Stomach (tissue), 9 donors: ENCODE results near the gene RNF225. TPM values are rescaled to one million over a fixed set of nuclear protein-coding genes. Genes with fewer than 3 reads are reported as not detected.

Source experiments
- DNase-seq, 2 donors: peaks; one replicate each; pipeline versions ENCODE4 v3.0.0 to v3.0.0-alpha.2; 2013 to 2019
- H3K27ac ChIP-seq, 5 donors: fragments of 200-600 bp in 4 of 5; sonication (generic) in 4 of 5; one replicate each; pipeline ENCODE4 v1.5.1; 2013 to 2019; ENCODE audit warnings: mild to moderate bottlenecking in 1 of 5, moderate library complexity in 1 of 5
- H3K27me3 ChIP-seq, 3 donors: fragments of 200-600 bp; sonication (generic); one replicate each; pipeline ENCODE4 v1.5.1; 2017 to 2019; ENCODE audit warnings: mixed run types in 1 of 3
- H3K36me3 ChIP-seq, 4 donors: fragments of 200-600 bp; sonication (generic); 1 replicate in 3 of 4; 2 replicates in 1 of 4; pipeline ENCODE4 v1.5.1; 2016 to 2019
- H3K4me1 ChIP-seq, 4 donors: fragments of 200-600 bp; sonication (generic); one replicate each; pipeline ENCODE4 v1.5.1; 2016 to 2019
- H3K4me3 ChIP-seq, 4 donors: fragments of 200-600 bp; sonication (generic) in 3 of 4; one replicate each; pipeline ENCODE4 v1.5.1; 2016 to 2019; ENCODE audit warnings: mild to moderate bottlenecking in 1 of 4
- H3K9me3 ChIP-seq, 4 donors: fragments of 200-600 bp; sonication (generic); one replicate each; pipeline ENCODE4 v1.5.1; 2016 to 2019
- CTCF ChIP-seq, 7 experiments: fragments of 450-650 bp in 4 of 7; fragments of 200-600 bp in 3 of 7; sonication (generic) in 3 of 7; IDR thresholded peaks; one replicate each; pipeline ENCODE4 v1.5.1; 2016 to 2019; ENCODE audit warnings: antibody characterized with exemption in 7 of 7, control low read depth in 2 of 7, mild to moderate bottlenecking in 1 of 7
- EP300 ChIP-seq: sonication (generic); formaldehyde crosslinking; IDR thresholded peaks from one replicate; pipeline ENCODE4 v1.6.1; 2017; ENCODE audit warnings: antibody characterized with exemption
- POLR2A ChIP-seq, 4 donors: fragments of 450-650 bp; IDR thresholded peaks; one replicate each; pipeline ENCODE4 v1.6.1; 2016; ENCODE audit warnings: antibody characterized with exemption in 4 of 4, control low read depth in 2 of 4, mild to moderate bottlenecking in 1 of 4, moderate library complexity in 1 of 4
- POLR2AphosphoS5 ChIP-seq, 3 donors: sonication (generic); formaldehyde crosslinking; IDR thresholded peaks; one replicate each; pipeline ENCODE4 v1.6.1; 2016; ENCODE audit warnings: antibody characterized with exemption in 3 of 3
- WGBS, 5 donors: extraction: QIAGEN DNeasy Blood & Tissue Kit in 3 of 5; methylation state at CpG; one replicate each; pipeline versions ENCODE4 v1.1.5 to v1.1.7; 2013 to 2018; 5-methylcytosine and 5-hydroxymethylcytosine counted together
- intact Hi-C: fragments of 100-400 bp; cut with DNase I; formaldehyde crosslinking; loops from one replicate; pipeline ENCODE4 v1.15.1; 2023; ENCODE audit warnings: low total_unique reads
- polyA plus RNA-seq, 3 donors: library from polyadenylated mRNA; stranded (reverse); fragments of 200-250 nt; gene quantifications; one replicate each; pipeline ENCODE4 v1.2.3, GENCODE V29; 2013
- total RNA-seq, 5 donors: library from RNA; depleted of rRNA; stranded (reverse); fragments of >200 nt; gene quantifications; one replicate each; pipeline versions ENCODE4 v1.1.0 to v1.2.3, GENCODE V29; 2014 to 2016
- donor health status: healthy with polysubstance abuse.
- donor health status: Bipolar disorder and iron deficiency.
- donor health status: healthy.

Gene RNF225
- total and polyA plus RNA-seq, 8 donors: 0.13 TPM; not detected in 7

GRCh38 chr19:58428617-58429016 is 33.2 kb downstream of the RNF225 start:
- WGBS, 5 donors: 70 to 97% (median 75%) methylated on average over 1 of the region's 1 CpG
- H3K27ac ChIP-seq: no peak overlapping the region

GRCh38 chr19:58429745-58430144 is 34.3 kb downstream of the RNF225 start:
- Histone ChIP-seq H3K36me3 (peaks cover 15 to 64% (median 32%) of the 10 kb centered on the region in 4 donors), H3K27me3 (no peaks in the 10 kb centered on the region), H3K4me1 (no peaks in the 10 kb centered on the region), H3K4me3 (no peak overlapping the region), H3K27ac (no peak overlapping the region), H3K9me3 (peaks cover 62 to 100% (median 92%) of the 10 kb centered on the region in 4 donors)
- intact Hi-C loops: no loop called here
- no peak for DNase-seq
- no peak for TF ChIP-seq POLR2A (IDR thresholded peaks at IDR 0.05)
- no peak for TF ChIP-seq EP300
- TF ChIP-seq POLR2AphosphoS5 (IDR thresholded peaks at IDR 0.05): no peak
- TF ChIP-seq CTCF (IDR thresholded peaks at IDR 0.05): no peak

More at GRCh38 chr19:58428617-58429016, 33.2 kb downstream of the RNF225 start:
- TF ChIP-seq EP300: no peak
- no peak for TF ChIP-seq POLR2AphosphoS5 (IDR thresholded peaks at IDR 0.05)
- no peak for TF ChIP-seq POLR2A (IDR thresholded peaks at IDR 0.05)
- TF ChIP-seq CTCF (IDR thresholded peaks at IDR 0.05): no peak
- Histone ChIP-seq H3K4me3 (no peak overlapping the region), H3K9me3 (peaks cover 51 to 99% (median 82%) of the 10 kb centered on the region in 4 donors), H3K27me3 (no peaks in the 10 kb centered on the region), H3K36me3 (peaks cover 3 to 53% (median 21%) of the 10 kb centered on the region in 4 donors), H3K4me1 (no peaks in the 10 kb centered on the region)
- intact Hi-C loops: no loop called here
- DNase-seq: no peak

GRCh38 chr19:58434217-58434616 is 38.8 kb downstream of the RNF225 start:
- no peak overlapping the region for H3K27ac ChIP-seq
- peaks cover 37 to 92% (median 66%) of the 10 kb centered on the region in 4 donors for H3K36me3 ChIP-seq
- 89 to 98% (median 97%) methylated on average over 2 of the region's 2 CpGs for WGBS, 5 donors
- intact Hi-C loops: no loop called here
- peaks cover 79 to 100% (median 99%) of the 10 kb centered on the region in 4 donors for H3K9me3 ChIP-seq
- DNase-seq: no peak
- no peak overlapping the region for H3K4me3 ChIP-seq
- TF ChIP-seq POLR2AphosphoS5 (IDR thresholded peaks at IDR 0.05): no peak
- no peak for TF ChIP-seq EP300
- no peak for TF ChIP-seq CTCF (IDR thresholded peaks at IDR 0.05)
- no peak for TF ChIP-seq POLR2A (IDR thresholded peaks at IDR 0.05)
- H3K4me1 ChIP-seq: peaks cover 0 to 6% (median 4%) of the 10 kb centered on the region in 4 donors
- H3K27me3 ChIP-seq: no peaks in the 10 kb centered on the region

GRCh38 chr19:58439576-58440554 is 44.4 kb downstream of the RNF225 start, which contains the start of gene ZNF132:
TSS of gene ZNF132 (minus strand) at chr19:58440153. CDS start at chr19:58439821, 332 bp downstream.
- Histone ChIP-seq H3K36me3 (peaks cover 21 to 37% (median 33%) of the 10 kb centered on the region in 4 donors), H3K27me3 (no peaks in the 10 kb centered on the region), H3K4me3 (peak within 1 kb of the TSS; percentile 70 to 95 (median 72)), H3K9me3 (peaks cover 27 to 59% (median 46%) of the 10 kb centered on the region in 4 donors), H3K4me1 (peaks cover 10 to 23% (median 20%) of the 10 kb centered on the region in 4 donors), H3K27ac (peak within 1 kb of the TSS; percentile 67 to 88 (median 80))
- DNase-seq: peak; percentile 96 to 100
- 6 to 17% (median 8%) methylated on average over 36 to 59 of the region's 59 CpGs for WGBS, 5 donors
- intact Hi-C loops: no loop called here
- TF ChIP-seq EP300: no peak
- TF ChIP-seq POLR2AphosphoS5 (IDR thresholded peaks at IDR 0.05): peak; percentile 53 to 95 (median 74)
- no peak for TF ChIP-seq CTCF (IDR thresholded peaks at IDR 0.05)
- TF ChIP-seq POLR2A (IDR thresholded peaks at IDR 0.05): no peak
